ENCODE data around the gene KLK1.
"Not testable (repeated sequence)": the region's sequence is repeated elsewhere in the genome, so short reads cannot be mapped to it uniquely, and the experiment has no call there.

KLK1 gene

DNA sequence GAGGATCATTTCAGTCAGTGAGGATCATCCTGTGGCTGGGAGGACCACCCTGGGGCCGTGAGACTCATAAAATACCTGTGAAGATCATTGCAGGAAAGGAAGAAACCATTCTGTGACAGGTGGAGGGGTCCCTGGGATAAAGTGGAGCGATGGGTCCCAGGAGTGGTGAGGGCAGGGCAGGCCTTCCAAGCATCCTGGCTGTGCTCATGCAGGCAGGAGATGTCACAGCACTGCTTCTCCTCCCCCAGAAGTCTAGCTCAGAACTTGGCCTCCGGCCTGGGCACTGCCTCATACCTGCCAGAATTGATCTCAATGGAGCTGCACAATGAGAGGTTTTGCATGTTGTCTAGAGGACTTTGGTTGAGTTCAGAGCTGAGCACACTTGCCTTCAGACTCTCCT lies 11.1 kb downstream of the KLK1 start:
- DNase-seq = no peak

DNA sequence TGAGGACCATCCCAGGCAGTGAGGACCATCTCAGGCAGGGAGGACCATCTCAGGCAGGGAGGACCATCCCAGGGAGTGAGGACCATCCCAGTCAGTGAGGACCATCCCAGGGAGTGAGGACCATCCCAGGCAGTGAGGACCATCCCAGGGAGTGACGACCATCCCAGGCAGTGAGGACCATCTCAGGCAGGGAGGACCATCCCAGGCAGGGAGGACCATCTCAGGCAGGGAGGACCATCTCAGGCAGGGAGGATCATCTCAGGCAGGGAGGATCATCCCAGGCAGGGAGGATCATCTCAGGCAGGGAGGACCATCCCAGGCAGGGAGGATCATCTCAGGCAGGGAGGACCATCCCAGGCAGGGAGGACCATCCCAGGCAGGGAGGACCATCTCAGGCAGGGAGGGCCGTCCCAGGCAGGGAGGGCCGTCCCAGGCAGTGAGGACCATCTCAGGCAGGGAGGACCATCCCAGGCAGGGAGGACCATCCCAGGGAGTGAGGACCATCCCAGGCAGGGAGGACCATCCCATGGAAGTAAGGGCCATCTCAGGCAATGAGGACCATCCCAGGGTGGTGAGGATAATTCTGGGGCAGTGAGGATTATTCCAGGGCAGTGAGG lies 11.9 kb downstream of the KLK1 start:
- DNase-seq = not testable (repeated sequence)

DNA sequence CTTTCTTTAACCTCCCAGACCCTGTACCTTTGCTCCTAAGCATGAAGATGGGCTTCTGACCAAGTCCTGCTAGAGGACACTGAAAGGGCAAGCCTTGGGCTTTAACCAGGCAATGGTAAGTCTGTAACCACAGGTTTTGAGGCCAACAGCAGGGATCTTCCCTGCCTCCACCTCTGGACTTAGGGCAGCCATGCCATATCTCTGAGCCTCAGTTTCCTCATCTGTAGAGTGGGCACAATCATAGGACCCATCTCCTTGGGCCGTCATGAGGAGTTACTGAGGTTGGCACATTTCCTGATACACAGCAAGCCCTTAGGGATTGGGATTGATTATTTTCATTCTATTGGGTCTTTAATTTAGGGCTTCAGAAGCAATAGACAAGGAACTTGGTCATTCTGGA lies 14.7 kb downstream of the KLK1 start:
- DNase-seq = no peak

- DNase-seq = peak; percentile 100
These were observed 18.9 kb downstream of the KLK1 start for GRCh38 chr19:50804420-50805272.

DNA sequence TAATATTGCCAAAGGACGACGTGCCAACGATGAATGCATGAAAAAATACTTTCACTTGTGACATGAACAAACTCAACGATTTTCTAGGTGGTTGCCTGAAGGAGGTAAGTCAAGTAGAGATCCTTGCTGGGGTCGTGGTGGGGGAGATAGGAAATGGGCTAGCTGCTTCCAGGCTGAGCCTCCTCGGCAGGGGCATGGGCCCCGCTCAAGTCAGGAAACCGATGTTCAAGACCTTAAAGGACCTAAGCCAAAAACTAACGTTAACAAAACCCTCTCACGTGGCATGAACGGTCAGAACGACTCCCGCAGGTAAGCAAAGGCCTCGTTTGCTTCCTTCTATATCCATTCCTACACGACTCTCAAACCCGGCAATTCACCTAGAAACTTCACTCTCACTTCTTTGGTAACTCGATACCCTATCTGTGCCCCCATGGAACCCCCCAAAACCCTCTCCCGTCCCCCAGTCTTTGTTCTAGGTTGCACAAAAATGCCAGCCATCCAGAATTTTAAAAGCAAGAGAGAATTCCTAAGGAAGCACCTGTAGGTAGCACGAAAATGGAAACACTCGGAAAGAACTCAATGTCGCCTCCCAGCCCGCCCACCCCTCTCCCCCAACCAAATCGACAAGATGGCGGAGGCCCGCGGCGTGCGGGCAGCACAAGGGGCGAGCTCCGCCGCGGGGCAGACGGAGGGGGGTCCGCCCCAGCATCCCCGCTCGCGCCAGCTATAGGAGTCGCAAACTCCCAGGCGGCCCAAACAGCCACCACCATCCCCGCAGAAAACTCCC lies 19.8 kb downstream of the KLK1 start:
- no peak for DNase-seq

GRCh38 chr19:50801107-50801506 lies 22.5 kb downstream of the KLK1 start:
- no peak for DNase-seq

DNA sequence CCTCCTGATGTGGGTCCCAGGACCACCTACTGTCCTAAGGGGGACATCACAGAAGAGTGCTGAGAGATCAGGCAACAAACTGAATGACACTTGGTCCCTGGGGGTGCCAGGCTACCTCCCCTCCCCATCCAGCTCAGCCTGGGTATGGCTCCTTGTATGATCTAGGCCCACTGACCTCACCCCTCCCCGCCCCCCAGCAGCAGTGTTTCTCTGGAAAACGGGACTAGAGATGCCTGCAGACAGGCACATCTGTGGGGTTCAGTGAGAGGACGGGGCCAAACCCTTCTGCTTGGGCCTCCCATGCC lies 24.1 kb downstream of the KLK1 start:
- DNase-seq = no peak

GRCh38 chr19:50798659-50799546 lies 24.7 kb downstream of the KLK1 start:
- DNase-seq = no peak

- no peak for DNase-seq
These were observed 25.6 kb downstream of the KLK1 start for GRCh38 chr19:50797781-50798658.

- no peak for DNase-seq
These were observed 26.2 kb downstream of the KLK1 start for GRCh38 chr19:50797429-50797780.

GRCh38 chr19:50796634-50797428 lies 26.8 kb downstream of the KLK1 start:
- DNase-seq = no peak

- DNase-seq = no peak
These were observed 27.4 kb downstream of the KLK1 start for GRCh38 chr19:50796128-50796633.

DNA sequence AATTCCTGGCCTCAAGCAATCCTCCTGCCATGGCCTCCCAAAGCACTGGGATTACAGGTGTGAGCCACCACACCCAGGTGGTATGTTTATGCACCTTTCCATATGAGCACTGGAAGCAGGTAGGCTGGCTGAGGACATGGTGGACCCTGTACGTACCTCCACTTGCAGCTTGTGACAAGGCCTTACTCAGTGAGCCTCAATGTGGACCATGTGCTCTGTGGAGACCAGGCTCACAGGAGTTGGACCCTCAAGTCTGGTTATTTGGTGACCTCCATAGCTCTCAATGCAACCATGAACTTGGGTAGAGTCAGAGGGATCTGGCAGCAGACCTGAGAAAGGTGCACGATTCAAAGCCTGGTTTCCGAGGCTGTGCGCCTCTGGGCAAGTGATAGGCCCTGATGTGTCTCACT lies 27.9 kb downstream of the KLK1 start:
- DNase-seq = no peak

DNA sequence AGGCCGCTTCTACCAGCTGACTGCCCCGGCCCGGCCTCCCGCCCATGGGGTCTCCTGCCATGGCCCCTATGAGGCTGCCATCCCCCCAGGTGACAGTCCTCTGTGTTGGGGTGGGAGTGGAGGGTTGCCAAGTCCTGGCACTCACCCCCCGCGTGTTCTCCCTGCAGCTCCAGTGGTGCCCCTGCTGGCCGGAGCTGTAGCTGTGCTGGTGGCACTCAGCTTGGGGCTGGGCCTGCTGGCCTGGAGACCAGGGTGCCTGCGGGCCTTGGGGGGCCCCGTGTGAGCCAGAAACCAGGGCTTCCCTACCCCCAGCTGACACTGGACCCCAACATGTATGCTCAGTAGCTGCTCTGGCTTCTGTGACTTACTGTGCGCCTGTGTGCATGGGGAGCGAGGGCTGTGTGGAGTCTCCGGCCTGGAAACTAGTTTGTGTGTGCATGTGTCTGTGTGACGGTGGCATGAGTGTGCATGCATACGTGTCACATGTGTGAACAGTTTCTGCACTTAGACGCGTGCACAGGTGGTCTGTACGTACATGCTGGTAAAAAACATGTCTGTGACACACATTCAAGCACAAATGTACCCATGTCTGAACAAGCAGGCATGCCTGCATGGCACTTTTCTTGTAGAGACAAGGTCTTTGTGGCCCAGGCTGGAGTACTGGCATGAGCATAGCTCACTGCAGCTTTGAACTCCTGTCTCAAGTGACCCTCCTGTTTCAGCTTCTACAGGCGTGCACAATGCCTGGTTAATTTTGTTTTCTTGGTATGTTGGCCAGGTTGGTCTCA lies 28.5 kb downstream of the KLK1 start:
- DNase-seq = no peak

GRCh38 chr19:50794074-50794875 lies 29.3 kb downstream of the KLK1 start:
- DNase-seq = no peak

DNA sequence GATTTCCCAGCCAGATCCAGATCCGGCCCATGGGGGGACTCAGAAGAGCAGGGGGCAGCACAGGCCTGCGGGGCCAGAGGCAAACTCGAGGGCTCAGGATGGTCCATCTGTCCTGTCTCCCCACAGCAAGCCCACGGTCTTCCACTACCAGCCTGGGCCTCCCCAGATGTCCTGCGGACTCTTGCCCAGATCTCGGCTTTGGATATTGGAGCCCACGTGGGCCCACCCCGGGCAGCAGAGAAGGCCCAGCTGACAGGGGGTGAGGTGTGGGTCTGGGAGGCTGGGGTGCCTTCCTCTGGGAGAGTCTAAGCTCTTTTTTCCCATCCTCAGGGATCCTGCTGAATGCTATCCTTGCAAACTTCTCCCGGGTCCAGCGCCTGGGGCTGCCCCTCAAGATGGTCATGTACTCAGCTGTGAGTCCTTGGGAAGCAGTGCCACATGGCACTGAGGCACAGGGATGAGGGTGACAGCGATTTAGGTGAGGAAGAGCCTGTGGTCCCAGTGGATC lies 30.0 kb downstream of the KLK1 start:
- no peak for DNase-seq

DNA sequence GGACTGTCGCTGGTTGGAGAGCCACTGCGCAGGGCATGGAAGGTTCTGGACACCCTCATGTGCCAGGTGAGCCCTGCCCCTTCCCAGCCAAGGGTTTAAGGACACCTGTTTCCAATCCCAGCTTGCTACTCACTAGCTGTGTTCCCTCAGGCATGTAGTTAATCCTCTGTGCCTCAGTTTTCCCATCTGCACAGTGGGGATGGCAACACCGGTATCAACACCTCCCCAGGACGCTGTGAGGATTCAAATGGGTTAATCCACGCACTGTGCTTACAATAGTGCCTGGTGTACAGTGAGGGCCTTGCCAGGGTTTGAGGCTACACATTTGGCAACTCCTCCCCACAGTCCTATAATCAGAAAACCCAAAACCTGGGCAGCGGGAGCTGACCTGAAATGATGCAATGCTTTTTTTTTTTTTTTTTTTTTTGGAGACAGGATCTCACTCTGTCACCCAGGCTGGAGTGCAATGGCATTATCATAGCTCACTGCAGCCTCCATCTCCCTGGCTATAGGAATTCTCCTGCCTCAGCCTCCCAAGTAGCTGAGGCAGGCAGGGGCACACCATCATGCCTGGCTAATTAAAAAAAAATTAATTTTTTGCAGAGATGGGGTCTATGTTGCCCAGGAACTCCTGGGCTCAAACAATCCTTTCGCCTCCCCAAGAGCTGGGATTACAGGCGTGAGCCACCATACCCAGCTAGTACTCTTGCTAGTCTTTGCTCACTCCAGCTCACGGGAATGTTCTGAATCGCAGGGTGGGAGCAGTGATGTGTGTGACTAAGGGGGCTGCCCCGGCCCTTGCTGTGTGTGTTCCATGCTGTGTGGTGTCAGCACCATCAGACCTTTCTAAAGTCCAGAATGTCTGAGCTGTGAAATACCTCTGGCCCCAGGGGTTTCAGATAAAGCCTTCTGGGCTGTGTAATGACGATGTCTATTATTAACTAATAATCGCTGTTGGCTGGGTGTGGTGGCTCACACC lies 31.0 kb downstream of the KLK1 start:
- DNase-seq = no peak
